Activated T-helper 17 cell treated with anti-CD3 and anti-CD28 coated beads, Interleukin-2, amount 50 U/mL, for 72 hours (primary cell): ENCODE results near the gene RC3H2. TPM values are rescaled to one million over a fixed set of nuclear protein-coding genes. Genes with fewer than 3 reads are reported as not detected.
"Not testable (repeated sequence)": the region's sequence is repeated elsewhere in the genome, so short reads cannot be mapped to it uniquely, and the experiment has no call there.

Experiments used
- ATAC-seq: fragments of 150-1000 bp; cut with Tn5 transposase; replicated peaks from 2 replicates; pipeline ENCODE4 v1.10.0; 2021; ENCODE audit warnings: mild to moderate bottlenecking, moderate library complexity
- H3K27ac Mint-ChIP-seq: one replicate; pipeline ENCODE4 v1.8.0; 2022; ENCODE audit warnings: mixed read lengths
- H3K27me3 Mint-ChIP-seq: one replicate; pipeline ENCODE4 v1.8.0; 2022; ENCODE audit warnings: mixed read lengths
- H3K36me3 Mint-ChIP-seq: one replicate; pipeline ENCODE4 v1.8.0; 2022; ENCODE audit warnings: low read depth, mild to moderate bottlenecking, mixed read lengths
- H3K4me1 Mint-ChIP-seq: one replicate; pipeline ENCODE4 v1.8.0; 2022; ENCODE audit warnings: mixed read lengths
- H3K4me3 Mint-ChIP-seq: one replicate; pipeline ENCODE4 v1.8.0; 2022; ENCODE audit warnings: mild to moderate bottlenecking, mixed read lengths
- H3K9me3 Mint-ChIP-seq: one replicate; pipeline ENCODE4 v1.8.0; 2022; ENCODE audit warnings: mixed read lengths
- total RNA-seq, 2 donors: library from RNA; stranded (reverse); gene quantifications; one replicate each; pipeline ENCODE4 v1.2.3, GENCODE V29; 2022

The RC3H2 gene
- total RNA-seq, 2 donors from 2014 or later, result 41.2 to 46.5 TPM

DNA sequence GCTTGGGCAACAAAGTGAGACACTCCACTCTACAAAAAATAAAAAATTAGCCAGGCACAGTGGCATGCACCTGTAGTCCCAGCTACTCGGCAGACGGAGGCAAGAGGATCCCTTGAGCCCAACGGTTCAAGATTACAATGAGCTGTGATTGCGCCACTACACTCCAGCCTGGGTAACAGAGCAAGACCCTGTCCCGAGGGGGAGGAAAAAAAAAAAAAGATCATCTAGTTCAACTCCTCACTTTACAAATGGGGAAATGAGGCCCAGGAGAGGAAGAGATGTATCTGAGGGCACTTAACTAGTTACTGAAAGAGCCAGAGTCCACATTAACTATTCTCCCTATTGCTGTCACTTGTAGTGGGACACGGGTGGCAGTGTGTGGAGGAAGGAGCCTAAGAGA is 90.6 kb downstream of the RC3H2 start:
- no peak for ATAC-seq
- Mint-ChIP-seq H3K27me3 (no peaks in the 10 kb centered on the region), H3K27ac (peak overlapping the region; percentile 92), H3K9me3 (no peaks in the 10 kb centered on the region), H3K4me3 (no peak overlapping the region), H3K36me3 (peaks cover 36% of the 10 kb centered on the region), H3K4me1 (peaks cover 11% of the 10 kb centered on the region)

- ATAC-seq, result no peak
- Mint-ChIP-seq H3K9me3 (no peaks in the 10 kb centered on the region), H3K27me3 (no peaks in the 10 kb centered on the region), H3K4me1 (peaks cover 15% of the 10 kb centered on the region), H3K36me3 (peaks cover 23% of the 10 kb centered on the region), H3K4me3 (no peak overlapping the region), H3K27ac (no peak overlapping the region)
These were observed 92.4 kb downstream of the RC3H2 start for GRCh38 chr9:122812736-122813135.

GRCh38 chr9:122810306-122810946 is 94.7 kb downstream of the RC3H2 start:
- Mint-ChIP-seq H3K4me1 (peaks cover 22% of the 10 kb centered on the region), H3K27ac (no peak overlapping the region), H3K27me3 (no peaks in the 10 kb centered on the region), H3K9me3 (peaks cover 7% of the 10 kb centered on the region), H3K36me3 (peaks cover 21% of the 10 kb centered on the region), H3K4me3 (no peak overlapping the region)
- ATAC-seq, result peak; percentile 20

- H3K4me1 Mint-ChIP-seq, result peaks cover 21% of the 10 kb centered on the region
- H3K9me3 Mint-ChIP-seq, ATAC-seq, H3K4me3 Mint-ChIP-seq, H3K27ac Mint-ChIP-seq, H3K27me3 Mint-ChIP-seq: not testable (repeated sequence)
- H3K36me3 Mint-ChIP-seq, result peaks cover 12% of the 10 kb centered on the region
These were observed 95.9 kb downstream of the RC3H2 start for GRCh38 chr9:122809261-122809660.

- ATAC-seq, result peak; percentile 36
- H3K4me3 Mint-ChIP-seq, result peak overlapping the region; percentile 70
- peaks cover 12% of the 10 kb centered on the region for H3K36me3 Mint-ChIP-seq
- H3K9me3 Mint-ChIP-seq, result peaks cover 7% of the 10 kb centered on the region
- no peaks in the 10 kb centered on the region for H3K27me3 Mint-ChIP-seq
- peak overlapping the region; percentile 98 for H3K27ac Mint-ChIP-seq
- peaks cover 21% of the 10 kb centered on the region for H3K4me1 Mint-ChIP-seq
These were observed 97.0 kb downstream of the RC3H2 start for GRCh38 chr9:122808141-122808540.

GRCh38 chr9:122807271-122807900 is 97.8 kb downstream of the RC3H2 start:
- peak; percentile 83 for ATAC-seq
- Mint-ChIP-seq H3K27me3 (no peaks in the 10 kb centered on the region), H3K9me3 (peaks cover 7% of the 10 kb centered on the region), H3K36me3 (peaks cover 12% of the 10 kb centered on the region), H3K27ac (peak overlapping the region; percentile 98), H3K4me3 (peak overlapping the region; percentile 70), H3K4me1 (peaks cover 21% of the 10 kb centered on the region)

DNA sequence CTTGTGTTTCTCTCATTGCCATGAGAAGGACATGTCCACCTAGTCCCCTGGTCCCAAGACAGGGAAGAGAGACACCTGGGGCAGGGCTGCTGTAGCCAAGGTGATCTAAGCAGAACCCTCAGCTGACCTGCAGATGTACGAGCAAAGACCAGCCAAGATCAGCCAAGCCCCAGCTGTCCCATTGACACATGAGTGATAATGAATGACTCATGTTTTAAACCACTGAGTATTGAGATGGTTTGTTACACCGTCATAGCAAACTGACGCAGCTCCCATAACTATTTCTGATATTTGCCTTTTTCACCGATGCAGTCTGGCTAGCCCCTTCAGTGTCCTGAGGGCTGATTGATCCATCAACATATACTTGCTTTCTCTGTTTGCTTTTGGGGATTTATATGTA is 98.5 kb downstream of the RC3H2 start:
- Mint-ChIP-seq H3K27ac (peak overlapping the region; percentile 98), H3K36me3 (peaks cover 12% of the 10 kb centered on the region), H3K27me3 (no peaks in the 10 kb centered on the region), H3K4me3 (peak overlapping the region; percentile 70), H3K4me1 (peaks cover 21% of the 10 kb centered on the region), H3K9me3 (peaks cover 7% of the 10 kb centered on the region)
- ATAC-seq, result peak; percentile 62

DNA sequence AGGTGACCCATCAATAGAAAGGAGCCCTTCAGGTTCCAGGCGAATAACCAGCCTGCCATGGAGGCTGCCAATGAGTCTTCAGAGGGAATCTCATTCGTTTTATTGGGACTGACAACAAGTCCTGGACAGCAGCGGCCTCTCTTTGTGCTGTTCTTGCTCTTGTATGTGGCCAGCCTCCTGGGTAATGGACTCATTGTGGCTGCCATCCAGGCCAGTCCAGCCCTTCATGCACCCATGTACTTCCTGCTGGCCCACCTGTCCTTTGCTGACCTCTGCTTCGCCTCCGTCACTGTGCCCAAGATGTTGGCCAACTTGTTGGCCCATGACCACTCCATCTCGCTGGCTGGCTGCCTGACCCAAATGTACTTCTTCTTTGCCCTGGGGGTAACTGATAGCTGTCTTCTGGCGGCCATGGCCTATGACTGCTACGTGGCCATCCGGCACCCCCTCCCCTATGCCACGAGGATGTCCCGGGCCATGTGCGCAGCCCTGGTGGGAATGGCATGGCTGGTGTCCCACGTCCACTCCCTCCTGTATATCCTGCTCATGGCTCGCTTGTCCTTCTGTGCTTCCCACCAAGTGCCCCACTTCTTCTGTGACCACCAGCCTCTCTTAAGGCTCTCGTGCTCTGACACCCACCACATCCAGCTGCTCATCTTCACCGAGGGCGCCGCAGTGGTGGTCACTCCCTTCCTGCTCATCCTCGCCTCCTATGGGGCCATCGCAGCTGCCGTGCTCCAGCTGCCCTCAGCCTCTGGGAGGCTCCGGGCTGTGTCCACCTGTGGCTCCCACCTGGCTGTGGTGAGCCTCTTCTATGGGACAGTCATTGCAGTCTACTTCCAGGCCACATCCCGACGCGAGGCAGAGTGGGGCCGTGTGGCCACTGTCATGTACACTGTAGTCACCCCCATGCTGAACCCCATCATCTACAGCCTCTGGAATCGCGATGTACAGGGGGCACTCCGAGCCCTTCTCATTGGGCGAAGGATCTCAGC is 104.8 kb downstream of the RC3H2 start, which contains the start of gene OR1K1:
TSS of gene OR1K1 (plus strand) at position 58 of the 995 bp plus-strand sequence. CDS start at position 58, 0 bp downstream.
- H3K36me3 Mint-ChIP-seq, result no peaks in the 10 kb centered on the region
- ATAC-seq, result no peak
- no peaks in the 10 kb centered on the region for H3K27me3 Mint-ChIP-seq
- peaks cover 1% of the 10 kb centered on the region for H3K4me1 Mint-ChIP-seq
- no peak within 1 kb of the TSS for H3K27ac Mint-ChIP-seq
- no peak within 1 kb of the TSS for H3K4me3 Mint-ChIP-seq
- H3K9me3 Mint-ChIP-seq, result no peaks in the 10 kb centered on the region

GRCh38 chr9:122797316-122798063 is 107.7 kb downstream of the RC3H2 start:
- H3K27me3 Mint-ChIP-seq, result peaks cover 3% of the 10 kb centered on the region
- H3K36me3 Mint-ChIP-seq, result no peaks in the 10 kb centered on the region
- H3K9me3 Mint-ChIP-seq, result no peaks in the 10 kb centered on the region
- ATAC-seq, result peak; percentile 67
- H3K4me1 Mint-ChIP-seq, result no peaks in the 10 kb centered on the region
- no peak overlapping the region for H3K4me3 Mint-ChIP-seq
- no peak overlapping the region for H3K27ac Mint-ChIP-seq

Other genes with a start within 250 kb of the RC3H2 start
- under 1 TPM; 0.26 TPM for gene OR1B1, start 247.7 kb downstream of the RC3H2 start, total RNA-seq
- gene OR1L1, start 243.6 kb downstream of the RC3H2 start, total RNA-seq, result not detected
- gene OR1L3, start 230.2 kb downstream of the RC3H2 start, total RNA-seq, result not detected
- gene OR1L4, start 181.4 kb downstream of the RC3H2 start, total RNA-seq, result not detected
- not detected for gene OR1L6, start 163.1 kb downstream of the RC3H2 start, total RNA-seq
- not detected for gene OR5C1, start 116.4 kb downstream of the RC3H2 start, total RNA-seq
- not detected for gene OR1K1, start 105.2 kb downstream of the RC3H2 start, total RNA-seq
- 10 to 100 TPM; 15.4 to 24.0 TPM for gene PDCL, start 76.8 kb downstream of the RC3H2 start, total RNA-seq
- 10 to 100 TPM; 10.2 to 14.8 TPM for gene ZBTB6, start 8.0 kb upstream of the RC3H2 start, total RNA-seq
- gene ZBTB26, start 26.2 kb upstream of the RC3H2 start, total RNA-seq, result 10 to 100 TPM in 1 of 2 donors, 1 to 10 TPM in 1; 6.0 to 11.3 TPM
- gene RABGAP1, start 35.7 kb upstream of the RC3H2 start, total RNA-seq, result 10 to 100 TPM; 35.5 to 42.4 TPM
- 1 to 10 TPM in 1 of 2 donors, under 1 TPM in 1; 0.95 to 1.5 TPM for gene GPR21, start 128.3 kb upstream of the RC3H2 start, total RNA-seq